M059J (cell line): Measurements from ENCODE around the gene CYP2C18. TPM values are rescaled to one million over a fixed set of nuclear protein-coding genes. Genes with fewer than 3 reads are reported as not detected.
A peak's percentile ranks its signal among the peaks of the same experiment; 100 is the strongest.
"Not testable (repeated sequence)": the region's sequence is repeated elsewhere in the genome, so short reads cannot be mapped to it uniquely, and the experiment has no call there.

Source experiments
- DNase-seq: peaks from one replicate; pipeline ENCODE4 v3.0.0-alpha.2; 2012; ENCODE audit warnings: low read depth
- total RNA-seq: library from RNA; depleted of rRNA; stranded (reverse); fragments of >200 nt; shearing (Covaris generic); gene quantifications from 2 replicates; pipeline ENCODE4 v1.2.3, GENCODE V29; 2014; rRNA removed

Gene CYP2C18
- total RNA-seq, 1 experiment from 2014 or later: not detected

- DNase-seq: no peak
These were observed 63.6 kb downstream of the CYP2C18 start for GRCh38 chr10:94747137-94747536.

GRCh38 chr10:94747838-94748237, 64.3 kb downstream of the CYP2C18 start:
- no peak for DNase-seq

- DNase-seq: no peak
These were observed 74.4 kb downstream of the CYP2C18 start for GRCh38 chr10:94757916-94758315.

- no peak for DNase-seq
These were observed 77.2 kb downstream of the CYP2C18 start for GRCh38 chr10:94760586-94761178.

- DNase-seq: no peak
These were observed 78.9 kb downstream of the CYP2C18 start, which contains the start of gene CYP2C19 for GRCh38 chr10:94762393-94762792. Gene CYP2C19 (plus strand): TSS chr10:94762681. CDS start chr10:94762706, 25 bp downstream.

- DNase-seq: not testable (repeated sequence)
These were observed 91.9 kb downstream of the CYP2C18 start for GRCh38 chr10:94775425-94775824.

GRCh38 chr10:94777886-94778458, 94.4 kb downstream of the CYP2C18 start:
- no peak for DNase-seq

- no peak for DNase-seq
These were observed 97.3 kb downstream of the CYP2C18 start for GRCh38 chr10:94780844-94781243.

GRCh38 chr10:94784256-94784655, 100.7 kb downstream of the CYP2C18 start:
- DNase-seq: no peak

- peak; percentile 24 for DNase-seq
These were observed 101.7 kb downstream of the CYP2C18 start for GRCh38 chr10:94785211-94785610.

Other genes with a start within 250 kb of the CYP2C18 start
- 52.8 and 95.2 TPM in 2 replicates for gene HELLS, start 137.9 kb upstream of the CYP2C18 start, total RNA-seq
- gene CYP2C19, start 79.0 kb downstream of the CYP2C18 start, total RNA-seq: not detected in 2 replicates